ENCODE results near the gene SPP2. TPM values are rescaled to one million over a fixed set of nuclear protein-coding genes. Genes with fewer than 3 reads are reported as not detected.

Gene SPP2, protein sequence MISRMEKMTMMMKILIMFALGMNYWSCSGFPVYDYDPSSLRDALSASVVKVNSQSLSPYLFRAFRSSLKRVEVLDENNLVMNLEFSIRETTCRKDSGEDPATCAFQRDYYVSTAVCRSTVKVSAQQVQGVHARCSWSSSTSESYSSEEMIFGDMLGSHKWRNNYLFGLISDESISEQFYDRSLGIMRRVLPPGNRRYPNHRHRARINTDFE
- not detected in 2 replicates for total RNA-seq
- long read RNA-seq, result 0 reads

DNA sequence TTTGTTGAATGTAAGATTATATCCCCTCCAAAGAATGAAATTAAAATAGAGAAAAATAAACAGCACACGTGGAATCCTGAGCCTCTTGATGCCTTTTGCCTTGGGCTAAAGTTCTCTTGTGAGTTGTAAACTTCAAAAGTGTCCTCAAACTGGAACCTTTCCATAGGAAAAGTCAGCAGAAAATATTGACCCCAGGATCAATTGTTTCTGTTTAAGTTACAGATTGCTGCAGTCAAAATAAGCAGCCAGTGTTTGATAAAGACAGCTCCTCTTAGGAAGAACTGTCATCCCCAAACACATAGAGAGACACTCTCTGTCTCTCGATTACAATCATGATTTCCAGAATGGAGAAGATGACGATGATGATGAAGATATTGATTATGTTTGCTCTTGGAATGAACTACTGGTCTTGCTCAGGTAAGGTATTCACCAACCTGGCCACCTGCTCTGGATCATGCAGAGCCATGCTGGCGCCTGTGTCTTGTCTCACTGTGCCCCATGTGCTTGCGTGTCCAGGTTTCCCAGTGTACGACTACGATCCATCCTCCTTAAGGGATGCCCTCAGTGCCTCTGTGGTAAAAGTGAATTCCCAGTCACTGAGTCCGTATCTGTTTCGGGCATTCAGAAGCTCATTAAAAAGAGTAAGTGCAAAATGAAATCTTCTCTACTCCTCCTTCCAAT lies at the start of gene SPP2:
Gene SPP2, plus strand, starts transcription at position 248 of the 681 bp plus-strand sequence. Its CDS starts 85 bp downstream, at position 333.
- TF ChIP-seq, protein P1, sequence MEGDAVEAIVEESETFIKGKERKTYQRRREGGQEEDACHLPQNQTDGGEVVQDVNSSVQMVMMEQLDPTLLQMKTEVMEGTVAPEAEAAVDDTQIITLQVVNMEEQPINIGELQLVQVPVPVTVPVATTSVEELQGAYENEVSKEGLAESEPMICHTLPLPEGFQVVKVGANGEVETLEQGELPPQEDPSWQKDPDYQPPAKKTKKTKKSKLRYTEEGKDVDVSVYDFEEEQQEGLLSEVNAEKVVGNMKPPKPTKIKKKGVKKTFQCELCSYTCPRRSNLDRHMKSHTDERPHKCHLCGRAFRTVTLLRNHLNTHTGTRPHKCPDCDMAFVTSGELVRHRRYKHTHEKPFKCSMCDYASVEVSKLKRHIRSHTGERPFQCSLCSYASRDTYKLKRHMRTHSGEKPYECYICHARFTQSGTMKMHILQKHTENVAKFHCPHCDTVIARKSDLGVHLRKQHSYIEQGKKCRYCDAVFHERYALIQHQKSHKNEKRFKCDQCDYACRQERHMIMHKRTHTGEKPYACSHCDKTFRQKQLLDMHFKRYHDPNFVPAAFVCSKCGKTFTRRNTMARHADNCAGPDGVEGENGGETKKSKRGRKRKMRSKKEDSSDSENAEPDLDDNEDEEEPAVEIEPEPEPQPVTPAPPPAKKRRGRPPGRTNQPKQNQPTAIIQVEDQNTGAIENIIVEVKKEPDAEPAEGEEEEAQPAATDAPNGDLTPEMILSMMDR (conservative IDR thresholded peaks at IDR 0.05), result no peak
- no peaks in the 10 kb centered on the region for H3K27me3 Mint-ChIP-seq (ENCODE audit: low read depth)
- no peak for DNase-seq (ENCODE audit: low read depth, low spot score)
- H3K4me1 Mint-ChIP-seq, result no peaks in the 10 kb centered on the region
- no peak within 1 kb of the TSS for H3K27ac Mint-ChIP-seq (ENCODE audit: unreplicated experiment)
- H3K36me3 Mint-ChIP-seq (ENCODE audit: low read depth), result no peaks in the 10 kb centered on the region
- H3K4me3 Mint-ChIP-seq, result no peak within 1 kb of the TSS
- H3K9me3 Mint-ChIP-seq, result peaks cover 7% of the 10 kb centered on the region

DNA sequence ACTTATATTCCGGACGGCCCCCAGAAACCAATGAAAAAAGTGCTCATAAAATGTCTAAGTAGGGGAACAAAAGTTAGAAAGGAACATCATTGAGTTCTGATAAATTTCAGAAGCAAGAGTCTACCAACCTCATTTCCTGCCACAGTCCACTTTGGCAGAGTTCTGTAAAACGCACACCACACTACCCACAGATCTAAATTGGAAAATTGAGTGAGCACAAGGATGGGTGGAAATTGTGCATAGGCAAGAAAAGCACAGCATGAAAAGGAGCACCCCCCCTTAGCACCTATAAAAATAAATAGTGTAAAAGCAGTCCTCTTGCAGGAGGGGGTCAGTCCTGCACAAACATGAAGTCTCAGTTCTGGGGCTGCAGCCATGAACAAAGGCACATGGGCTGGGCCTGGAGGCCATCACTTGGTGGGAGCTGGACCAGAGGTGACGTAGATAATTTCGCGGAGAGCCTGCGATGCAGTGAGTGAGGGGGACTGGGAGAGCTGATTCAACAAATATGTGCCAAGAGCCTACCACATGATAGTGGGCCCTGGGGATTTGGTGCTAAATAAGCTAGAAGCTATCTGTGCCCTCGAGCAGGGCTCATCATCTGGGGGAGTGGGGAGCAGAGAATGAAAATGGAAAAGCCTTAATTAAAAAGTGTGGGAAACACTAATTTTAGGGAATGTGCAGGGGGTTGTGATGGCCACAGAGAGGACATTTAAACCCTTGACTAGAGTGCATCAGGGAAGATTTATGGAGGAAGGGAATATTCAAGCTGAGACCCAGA lies 48.9 kb upstream of the SPP2 start:
- no peaks in the 10 kb centered on the region for H3K4me1 Mint-ChIP-seq
- H3K4me3 Mint-ChIP-seq, result no peak overlapping the region
- no peaks in the 10 kb centered on the region for H3K9me3 Mint-ChIP-seq
- peaks cover 3% of the 10 kb centered on the region for H3K27me3 Mint-ChIP-seq (ENCODE audit: low read depth)
- TF ChIP-seq, protein P1 (conservative IDR thresholded peaks at IDR 0.05), result no peak
- H3K36me3 Mint-ChIP-seq (ENCODE audit: low read depth), result no peaks in the 10 kb centered on the region
- DNase-seq (ENCODE audit: low read depth, low spot score), result no peak
- H3K27ac Mint-ChIP-seq (ENCODE audit: unreplicated experiment), result no peak overlapping the region

DNA sequence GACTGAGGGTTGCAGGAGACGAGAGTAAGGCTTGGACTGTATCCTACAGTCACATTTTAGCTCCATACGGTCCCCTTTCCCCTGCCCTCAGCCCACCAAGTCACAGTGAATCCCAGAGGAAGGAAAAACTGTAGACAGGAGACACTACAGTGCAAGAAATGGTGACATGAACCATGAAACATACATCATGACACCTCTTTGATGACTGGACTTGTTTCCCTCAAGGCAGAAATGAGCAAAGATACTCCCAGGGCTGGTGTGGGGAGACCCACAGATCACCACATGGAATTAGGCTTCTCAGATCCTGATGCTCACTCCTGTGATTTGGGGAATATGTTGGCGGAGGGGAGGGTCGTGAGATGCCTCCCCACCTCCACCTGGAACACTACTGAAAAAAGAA lies 48.2 kb upstream of the SPP2 start:
- Mint-ChIP-seq H3K4me1 (no peaks in the 10 kb centered on the region), H3K4me3 (no peak overlapping the region), H3K36me3 (ENCODE audit: low read depth) (no peaks in the 10 kb centered on the region), H3K27ac (ENCODE audit: unreplicated experiment) (peak overlapping the region; percentile 78), H3K27me3 (ENCODE audit: low read depth) (peaks cover 3% of the 10 kb centered on the region), H3K9me3 (no peaks in the 10 kb centered on the region)
- DNase-seq (ENCODE audit: low read depth, low spot score), result no peak
- TF ChIP-seq, protein P1 (conservative IDR thresholded peaks at IDR 0.05), result no peak

DNA sequence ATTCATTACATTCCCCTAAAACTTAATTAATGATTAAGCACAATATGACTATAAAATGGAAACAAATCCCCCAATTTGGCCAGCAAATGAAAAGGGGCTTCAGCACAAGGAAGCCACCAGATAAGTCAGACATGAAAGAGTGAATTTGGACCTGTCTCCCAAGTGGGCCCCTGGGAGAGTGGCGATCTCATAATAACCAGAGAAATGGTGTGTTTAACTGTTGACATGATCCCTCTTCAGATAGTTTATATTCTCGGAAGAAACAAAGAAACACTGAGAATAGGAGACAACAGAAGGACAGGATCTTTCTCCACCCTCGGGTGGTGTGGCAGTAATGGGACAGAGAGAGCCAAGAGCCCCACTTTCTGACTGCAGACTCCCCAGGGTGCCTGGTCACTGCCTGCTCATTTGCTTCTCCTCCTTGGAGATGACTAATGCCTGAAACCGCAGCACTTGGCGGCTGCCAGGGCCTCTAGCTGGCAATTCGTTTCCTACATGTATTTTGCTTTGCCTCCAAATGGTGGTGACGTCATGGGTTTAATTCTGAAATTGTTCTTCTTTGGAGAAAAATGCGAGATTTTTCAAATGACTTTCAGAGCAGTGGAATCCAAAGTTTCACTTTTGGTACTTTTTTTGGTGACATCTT lies 46.4 kb upstream of the SPP2 start:
- no peak for DNase-seq (ENCODE audit: low read depth, low spot score)
- H3K27me3 Mint-ChIP-seq (ENCODE audit: low read depth), result peaks cover 3% of the 10 kb centered on the region
- no peaks in the 10 kb centered on the region for H3K4me1 Mint-ChIP-seq
- no peak overlapping the region for H3K4me3 Mint-ChIP-seq
- no peaks in the 10 kb centered on the region for H3K9me3 Mint-ChIP-seq
- H3K36me3 Mint-ChIP-seq (ENCODE audit: low read depth), result no peaks in the 10 kb centered on the region
- H3K27ac Mint-ChIP-seq (ENCODE audit: unreplicated experiment), result no peak overlapping the region
- TF ChIP-seq, protein P1 (conservative IDR thresholded peaks at IDR 0.05), result no peak

DNA sequence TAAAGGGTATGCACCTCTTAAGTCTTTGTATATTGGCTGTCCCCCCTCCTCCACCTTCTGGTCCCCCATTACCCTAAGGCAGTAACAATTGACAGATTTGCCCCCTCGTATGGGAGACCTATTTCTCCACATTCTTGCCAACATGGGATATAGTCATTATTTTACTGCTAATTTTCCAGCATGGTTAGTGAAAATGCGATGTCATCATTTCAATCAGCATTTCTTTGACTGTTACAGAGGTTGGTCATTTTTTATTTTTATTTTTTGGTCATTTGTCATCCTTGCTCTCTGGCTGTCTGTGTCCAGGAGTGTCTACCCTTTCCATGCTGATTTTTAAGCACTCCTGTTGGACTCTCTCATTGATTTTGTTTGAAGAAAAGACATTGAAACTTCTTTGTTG lies 45.4 kb upstream of the SPP2 start:
- Mint-ChIP-seq H3K4me1 (no peaks in the 10 kb centered on the region), H3K27ac (ENCODE audit: unreplicated experiment) (no peak overlapping the region), H3K4me3 (no peak overlapping the region), H3K9me3 (no peaks in the 10 kb centered on the region), H3K36me3 (ENCODE audit: low read depth) (no peaks in the 10 kb centered on the region), H3K27me3 (ENCODE audit: low read depth) (peaks cover 3% of the 10 kb centered on the region)
- DNase-seq (ENCODE audit: low read depth, low spot score), result no peak
- TF ChIP-seq, protein P1 (conservative IDR thresholded peaks at IDR 0.05), result no peak
